ENCODE measurements around the gene ZNF266. TPM values are rescaled to one million over a fixed set of nuclear protein-coding genes. Genes with fewer than 3 reads are reported as not detected.

Gene ZNF266
- total and polyA plus RNA-seq, 10 of the 15 experiments (the other 5 are each of a cell fraction or from before 2014, with no cell fraction given), result 7.7 to 67.7 (median 25.0) TPM

DNA sequence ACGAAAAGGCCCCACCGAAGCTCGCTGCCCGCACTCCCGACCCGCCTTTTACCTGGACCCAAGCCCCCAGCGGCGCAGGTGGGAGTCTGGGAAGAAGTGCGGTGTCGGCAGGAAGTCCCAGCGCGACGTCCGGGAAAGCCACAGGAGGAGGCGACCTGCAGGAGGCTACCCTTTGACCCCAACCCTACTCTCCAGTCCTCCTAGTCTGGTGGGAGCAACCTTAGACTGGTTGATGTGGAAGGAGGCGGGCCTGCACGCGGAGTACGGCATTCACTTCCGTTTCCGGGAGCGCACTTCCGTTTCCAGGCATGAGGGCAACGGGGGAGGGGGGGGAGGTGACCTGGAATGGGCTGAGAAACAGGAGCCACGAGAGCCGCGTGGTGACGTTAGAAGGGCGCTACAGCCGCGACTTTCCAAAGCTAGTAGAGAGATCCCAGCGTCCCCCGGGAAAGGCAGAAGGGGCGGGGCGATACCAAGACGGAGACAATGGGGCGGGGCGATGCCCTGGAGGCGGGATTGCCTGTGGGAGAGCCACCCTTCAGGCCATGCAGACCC is 28.5 kb downstream of the ZNF266 start (continued):
- TF ChIP-seq, protein P1, sequence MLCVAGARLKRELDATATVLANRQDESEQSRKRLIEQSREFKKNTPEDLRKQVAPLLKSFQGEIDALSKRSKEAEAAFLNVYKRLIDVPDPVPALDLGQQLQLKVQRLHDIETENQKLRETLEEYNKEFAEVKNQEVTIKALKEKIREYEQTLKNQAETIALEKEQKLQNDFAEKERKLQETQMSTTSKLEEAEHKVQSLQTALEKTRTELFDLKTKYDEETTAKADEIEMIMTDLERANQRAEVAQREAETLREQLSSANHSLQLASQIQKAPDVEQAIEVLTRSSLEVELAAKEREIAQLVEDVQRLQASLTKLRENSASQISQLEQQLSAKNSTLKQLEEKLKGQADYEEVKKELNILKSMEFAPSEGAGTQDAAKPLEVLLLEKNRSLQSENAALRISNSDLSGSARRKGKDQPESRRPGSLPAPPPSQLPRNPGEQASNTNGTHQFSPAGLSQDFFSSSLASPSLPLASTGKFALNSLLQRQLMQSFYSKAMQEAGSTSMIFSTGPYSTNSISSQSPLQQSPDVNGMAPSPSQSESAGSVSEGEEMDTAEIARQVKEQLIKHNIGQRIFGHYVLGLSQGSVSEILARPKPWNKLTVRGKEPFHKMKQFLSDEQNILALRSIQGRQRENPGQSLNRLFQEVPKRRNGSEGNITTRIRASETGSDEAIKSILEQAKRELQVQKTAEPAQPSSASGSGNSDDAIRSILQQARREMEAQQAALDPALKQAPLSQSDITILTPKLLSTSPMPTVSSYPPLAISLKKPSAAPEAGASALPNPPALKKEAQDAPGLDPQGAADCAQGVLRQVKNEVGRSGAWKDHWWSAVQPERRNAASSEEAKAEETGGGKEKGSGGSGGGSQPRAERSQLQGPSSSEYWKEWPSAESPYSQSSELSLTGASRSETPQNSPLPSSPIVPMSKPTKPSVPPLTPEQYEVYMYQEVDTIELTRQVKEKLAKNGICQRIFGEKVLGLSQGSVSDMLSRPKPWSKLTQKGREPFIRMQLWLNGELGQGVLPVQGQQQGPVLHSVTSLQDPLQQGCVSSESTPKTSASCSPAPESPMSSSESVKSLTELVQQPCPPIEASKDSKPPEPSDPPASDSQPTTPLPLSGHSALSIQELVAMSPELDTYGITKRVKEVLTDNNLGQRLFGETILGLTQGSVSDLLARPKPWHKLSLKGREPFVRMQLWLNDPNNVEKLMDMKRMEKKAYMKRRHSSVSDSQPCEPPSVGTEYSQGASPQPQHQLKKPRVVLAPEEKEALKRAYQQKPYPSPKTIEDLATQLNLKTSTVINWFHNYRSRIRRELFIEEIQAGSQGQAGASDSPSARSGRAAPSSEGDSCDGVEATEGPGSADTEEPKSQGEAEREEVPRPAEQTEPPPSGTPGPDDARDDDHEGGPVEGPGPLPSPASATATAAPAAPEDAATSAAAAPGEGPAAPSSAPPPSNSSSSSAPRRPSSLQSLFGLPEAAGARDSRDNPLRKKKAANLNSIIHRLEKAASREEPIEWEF (IDR thresholded peaks at IDR 0.05; ENCODE audit: insufficient replicate concordance, low read depth, low read length), result no peak
- TF ChIP-seq, protein P2, sequence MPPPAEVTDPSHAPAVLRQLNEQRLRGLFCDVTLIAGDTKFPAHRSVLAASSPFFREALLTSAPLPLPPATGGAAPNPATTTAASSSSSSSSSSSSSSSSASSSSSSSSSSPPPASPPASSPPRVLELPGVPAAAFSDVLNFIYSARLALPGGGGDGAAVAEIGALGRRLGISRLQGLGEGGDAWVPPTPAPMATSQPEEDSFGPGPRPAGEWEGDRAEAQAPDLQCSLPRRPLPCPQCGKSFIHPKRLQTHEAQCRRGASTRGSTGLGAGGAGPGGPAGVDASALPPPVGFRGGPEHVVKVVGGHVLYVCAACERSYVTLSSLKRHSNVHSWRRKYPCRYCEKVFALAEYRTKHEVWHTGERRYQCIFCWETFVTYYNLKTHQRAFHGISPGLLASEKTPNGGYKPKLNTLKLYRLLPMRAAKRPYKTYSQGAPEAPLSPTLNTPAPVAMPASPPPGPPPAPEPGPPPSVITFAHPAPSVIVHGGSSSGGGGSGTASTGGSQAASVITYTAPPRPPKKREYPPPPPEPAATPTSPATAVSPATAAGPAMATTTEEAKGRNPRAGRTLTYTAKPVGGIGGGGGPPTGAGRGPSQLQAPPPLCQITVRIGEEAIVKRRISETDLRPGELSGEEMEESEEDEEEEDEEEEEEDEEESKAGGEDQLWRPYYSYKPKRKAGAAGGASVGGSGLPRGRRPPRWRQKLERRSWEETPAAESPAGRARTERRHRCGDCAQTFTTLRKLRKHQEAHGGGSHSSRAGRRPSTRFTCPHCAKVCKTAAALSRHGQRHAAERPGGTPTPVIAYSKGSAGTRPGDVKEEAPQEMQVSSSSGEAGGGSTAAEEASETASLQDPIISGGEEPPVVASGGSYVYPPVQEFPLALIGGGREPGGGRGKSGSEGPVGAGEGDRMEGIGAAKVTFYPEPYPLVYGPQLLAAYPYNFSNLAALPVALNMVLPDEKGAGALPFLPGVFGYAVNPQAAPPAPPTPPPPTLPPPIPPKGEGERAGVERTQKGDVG (CRISPR knock-in tag; IDR thresholded peaks at IDR 0.05), result no peak
- TF ChIP-seq MXI1 (IDR thresholded peaks at IDR 0.05; ENCODE audit: low read depth, low read length) (no peak), RELB (IDR thresholded peaks at IDR 0.05; ENCODE audit: low read depth) (no peak), POU2F2 (IDR thresholded peaks at IDR 0.05; ENCODE audit: borderline replicate concordance, low read depth, low read length) (no peak), NR2C1 (IDR thresholded peaks at IDR 0.05) (peak; percentile 72)
- TF ChIP-seq, protein P3, sequence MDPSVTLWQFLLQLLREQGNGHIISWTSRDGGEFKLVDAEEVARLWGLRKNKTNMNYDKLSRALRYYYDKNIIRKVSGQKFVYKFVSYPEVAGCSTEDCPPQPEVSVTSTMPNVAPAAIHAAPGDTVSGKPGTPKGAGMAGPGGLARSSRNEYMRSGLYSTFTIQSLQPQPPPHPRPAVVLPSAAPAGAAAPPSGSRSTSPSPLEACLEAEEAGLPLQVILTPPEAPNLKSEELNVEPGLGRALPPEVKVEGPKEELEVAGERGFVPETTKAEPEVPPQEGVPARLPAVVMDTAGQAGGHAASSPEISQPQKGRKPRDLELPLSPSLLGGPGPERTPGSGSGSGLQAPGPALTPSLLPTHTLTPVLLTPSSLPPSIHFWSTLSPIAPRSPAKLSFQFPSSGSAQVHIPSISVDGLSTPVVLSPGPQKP (IDR thresholded peaks at IDR 0.05; ENCODE audit: low read depth, low read length), result no peak

Measured in GM12878 (cell line).